Activated naive CD8-positive, alpha-beta T cell treated with anti-CD3 and anti-CD28 coated beads, Interleukin-2, amount 50 U/mL, for 24 hours (primary cell): Measurements from ENCODE around the gene GNG4.
A peak's percentile ranks its signal among the peaks of the same experiment; 100 is the strongest.

ENCODE experiments used
- ATAC-seq: fragments of 150-1000 bp; cut with Tn5 transposase; one replicate; pipeline ENCODE4 v1.10.0; 2021
- DNase-seq: peaks from one replicate; pipeline ENCODE4 v3.0.0; 2021
- H3K27ac Mint-ChIP-seq: one replicate; pipeline ENCODE4 v1.8.0; 2021; ENCODE audit warnings: mild to moderate bottlenecking, mixed read lengths
- H3K27me3 Mint-ChIP-seq: one replicate; pipeline ENCODE4 v1.8.0; 2021; ENCODE audit warnings: mixed read lengths
- H3K36me3 Mint-ChIP-seq: one replicate; pipeline ENCODE4 v1.8.0; 2021; ENCODE audit warnings: low read depth, mixed read lengths
- H3K4me1 Mint-ChIP-seq: one replicate; pipeline ENCODE4 v1.8.0; 2021; ENCODE audit warnings: mixed read lengths
- H3K4me3 Mint-ChIP-seq: one replicate; pipeline ENCODE4 v1.8.0; 2021; ENCODE audit warnings: mild to moderate bottlenecking, moderate library complexity, mixed read lengths
- H3K9me3 Mint-ChIP-seq: one replicate; pipeline ENCODE4 v1.8.0; 2021; ENCODE audit warnings: mixed read lengths

The GNG4 gene

GRCh38 chr1:235516862-235517446, 132.6 kb downstream of the GNG4 start:
- peak; percentile 52 for ATAC-seq
- Mint-ChIP-seq H3K27me3 (peaks cover 6% of the 10 kb centered on the region), H3K36me3 (no peaks in the 10 kb centered on the region), H3K27ac (no peak overlapping the region), H3K4me3 (no peak overlapping the region), H3K9me3 (no peaks in the 10 kb centered on the region), H3K4me1 (peaks cover 5% of the 10 kb centered on the region)
- DNase-seq = no peak

DNA sequence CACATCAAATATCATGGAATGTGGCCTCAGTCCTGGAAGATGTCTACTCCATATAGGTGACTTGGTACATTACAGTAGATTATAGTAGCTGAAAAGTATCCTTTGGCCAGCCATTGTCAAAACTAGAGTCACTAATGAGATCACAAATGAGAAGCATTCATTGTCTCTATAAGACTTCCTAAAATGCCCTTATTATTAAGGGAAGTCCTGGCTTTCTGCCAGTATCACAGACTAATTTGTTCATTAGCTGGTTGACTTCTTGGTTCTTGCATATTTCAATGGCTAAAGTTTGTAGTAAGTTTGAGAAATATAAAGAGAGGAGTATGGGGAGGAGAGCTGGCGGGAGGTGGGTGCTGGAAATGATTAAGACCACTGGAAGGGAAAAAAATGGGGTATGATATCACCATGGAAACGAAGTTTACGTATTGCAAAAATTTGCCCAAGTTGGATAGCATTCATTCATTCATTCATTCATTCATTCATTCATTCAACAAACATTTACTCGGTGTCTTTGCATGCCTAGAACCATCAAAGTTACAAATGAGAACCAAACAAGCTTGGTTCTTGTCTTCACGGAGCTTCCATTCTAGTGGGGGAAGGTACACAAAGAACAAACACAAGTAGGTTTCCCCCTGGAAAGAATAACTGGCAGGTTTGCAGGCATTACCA, 133.6 kb downstream of the GNG4 start:
- Mint-ChIP-seq H3K27ac (no peak overlapping the region), H3K27me3 (peaks cover 6% of the 10 kb centered on the region), H3K9me3 (no peaks in the 10 kb centered on the region), H3K36me3 (no peaks in the 10 kb centered on the region), H3K4me1 (peaks cover 5% of the 10 kb centered on the region), H3K4me3 (no peak overlapping the region)
- DNase-seq = no peak
- ATAC-seq = no peak

- H3K27ac Mint-ChIP-seq = no peak overlapping the region
- H3K9me3 Mint-ChIP-seq = no peaks in the 10 kb centered on the region
- peak; percentile 55 for ATAC-seq
Observed at GRCh38 chr1:235513495-235514366, 135.9 kb downstream of the GNG4 start.

GRCh38 chr1:235511470-235512240, 137.9 kb downstream of the GNG4 start:
- Mint-ChIP-seq H3K4me1 (peaks cover 10% of the 10 kb centered on the region), H3K9me3 (no peaks in the 10 kb centered on the region), H3K27ac (no peak overlapping the region), H3K4me3 (no peak overlapping the region), H3K27me3 (peaks cover 6% of the 10 kb centered on the region), H3K36me3 (no peaks in the 10 kb centered on the region)
- DNase-seq (no peak), ATAC-seq (peak; percentile 42)

More at GRCh38 chr1:235513495-235514366, 135.9 kb downstream of the GNG4 start:
- Mint-ChIP-seq H3K4me3 (no peak overlapping the region), H3K36me3 (no peaks in the 10 kb centered on the region), H3K27me3 (peaks cover 6% of the 10 kb centered on the region), H3K4me1 (peaks cover 5% of the 10 kb centered on the region)
- peak; percentile 42 for DNase-seq

GRCh38 chr1:235510823-235511222, 138.8 kb downstream of the GNG4 start:
- Mint-ChIP-seq H3K27ac (no peak overlapping the region), H3K27me3 (peaks cover 6% of the 10 kb centered on the region), H3K4me3 (no peak overlapping the region), H3K36me3 (no peaks in the 10 kb centered on the region), H3K9me3 (no peaks in the 10 kb centered on the region), H3K4me1 (peaks cover 17% of the 10 kb centered on the region)
- ATAC-seq (no peak), DNase-seq (no peak)

DNA sequence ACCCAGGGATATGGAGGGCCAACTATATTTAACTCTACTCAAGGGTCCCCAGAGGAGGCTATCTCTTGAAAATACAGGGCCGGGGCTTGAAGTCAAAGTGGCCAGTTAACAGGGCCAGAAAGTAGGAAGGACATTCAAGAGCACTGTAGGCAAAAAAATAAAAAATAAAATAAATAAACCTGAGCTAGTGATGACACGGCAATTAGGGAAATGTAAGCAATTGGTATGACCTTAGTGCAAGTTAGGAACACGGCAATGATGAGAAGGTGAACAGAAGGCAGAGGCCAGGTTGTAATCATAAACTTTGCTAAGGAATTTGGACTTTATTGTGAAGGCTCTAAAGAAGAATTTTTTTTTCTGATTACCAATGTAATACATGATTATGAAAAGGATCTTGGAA, 142.0 kb downstream of the GNG4 start:
- Mint-ChIP-seq H3K9me3 (no peaks in the 10 kb centered on the region), H3K27me3 (no peaks in the 10 kb centered on the region), H3K27ac (no peak overlapping the region), H3K4me1 (peaks cover 28% of the 10 kb centered on the region), H3K4me3 (no peak overlapping the region), H3K36me3 (no peaks in the 10 kb centered on the region)
- DNase-seq (no peak), ATAC-seq (no peak)

DNA sequence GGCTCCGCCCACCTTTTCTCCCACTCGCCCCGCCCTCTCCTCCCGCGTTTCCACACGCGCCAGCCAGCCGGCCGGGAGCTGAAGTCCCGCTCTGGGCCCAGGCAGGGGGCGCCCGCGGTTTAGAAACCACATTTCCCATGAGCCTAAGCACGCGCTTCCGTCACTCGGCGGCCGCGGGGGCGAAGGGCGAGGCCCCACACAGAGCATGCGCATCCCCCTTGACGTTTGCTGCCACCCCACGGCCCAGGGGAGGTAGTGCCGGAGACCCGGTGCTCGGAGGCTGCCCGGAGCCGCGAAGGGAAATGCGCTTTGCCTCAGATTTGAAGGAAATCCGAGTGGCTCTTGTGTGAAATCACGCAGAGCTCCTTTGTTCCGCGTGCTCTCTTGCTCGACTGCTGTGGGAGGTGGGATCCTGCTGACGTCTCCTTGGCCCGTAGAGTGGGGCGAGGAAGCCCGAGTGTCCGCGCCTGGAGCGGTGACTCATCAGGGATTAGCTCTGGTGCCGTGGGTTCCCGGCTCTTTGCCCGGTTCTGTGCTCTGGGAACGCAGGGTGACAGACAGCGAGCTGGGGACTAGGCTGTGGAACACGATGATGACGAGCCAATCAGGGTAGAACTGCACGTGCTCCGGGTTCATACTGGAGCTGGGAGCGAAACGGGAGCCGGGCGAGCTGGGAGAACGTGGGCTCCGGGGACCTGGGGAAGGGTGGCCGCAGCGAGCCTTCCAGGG, 144.9 kb downstream of the GNG4 start:
- Mint-ChIP-seq H3K4me1 (peaks cover 42% of the 10 kb centered on the region), H3K27ac (peak overlapping the region; percentile 100), H3K4me3 (peak overlapping the region; percentile 99), H3K27me3 (no peaks in the 10 kb centered on the region), H3K36me3 (no peaks in the 10 kb centered on the region), H3K9me3 (no peaks in the 10 kb centered on the region)
- peak; percentile 87 for ATAC-seq
- peak; percentile 99 for DNase-seq

- peak within 1 kb of the TSS; percentile 100 for H3K27ac Mint-ChIP-seq
- DNase-seq = no peak
- H3K4me3 Mint-ChIP-seq = peak within 1 kb of the TSS; percentile 99
- H3K4me1 Mint-ChIP-seq = peaks cover 42% of the 10 kb centered on the region
- peak; percentile 68 for ATAC-seq
- H3K36me3 Mint-ChIP-seq = no peaks in the 10 kb centered on the region
- no peaks in the 10 kb centered on the region for H3K27me3 Mint-ChIP-seq
- H3K9me3 Mint-ChIP-seq = no peaks in the 10 kb centered on the region
Observed at GRCh38 chr1:235504122-235504493, 145.5 kb downstream of the GNG4 start, which contains the start of gene B3GALNT2. B3GALNT2 (minus strand) TSS chr1:235504452; CDS start chr1:235504252, 200 bp downstream.

DNA sequence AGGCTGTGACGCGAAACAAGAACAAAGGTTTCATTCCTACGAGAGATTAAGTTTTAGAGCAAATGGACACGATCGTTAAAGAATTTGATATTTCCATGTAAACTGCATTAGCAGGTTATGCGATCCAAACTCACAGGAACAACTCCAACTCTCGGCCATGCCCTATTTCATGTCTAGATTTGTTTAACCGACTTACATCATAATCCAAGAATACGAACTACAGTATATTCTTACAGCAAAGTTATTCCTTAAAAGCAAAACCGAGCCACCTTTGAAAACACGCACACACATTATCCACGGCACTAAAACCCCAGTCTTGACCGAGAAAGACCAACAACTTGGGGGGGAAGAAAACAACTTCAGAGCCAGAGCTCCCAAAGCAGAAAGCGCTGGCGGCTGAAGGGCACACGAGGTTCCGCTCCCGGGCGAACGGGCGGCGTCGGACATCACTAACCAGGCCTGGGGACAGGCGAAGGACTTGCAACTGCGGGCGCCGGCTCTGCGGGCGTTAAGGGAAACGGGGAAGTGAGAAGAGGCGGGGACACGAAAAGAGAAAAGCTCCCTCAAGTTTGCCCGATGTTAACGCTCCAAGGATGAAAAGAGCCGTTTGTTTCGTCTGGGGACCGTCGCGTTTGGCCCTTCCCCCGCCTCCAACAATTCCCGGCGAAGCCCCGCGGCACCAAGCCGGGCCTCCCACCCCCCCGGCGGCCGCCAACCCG, 146.0 kb downstream of the GNG4 start:
- Mint-ChIP-seq H3K36me3 (no peaks in the 10 kb centered on the region), H3K27ac (peak overlapping the region; percentile 87), H3K4me1 (peaks cover 42% of the 10 kb centered on the region), H3K27me3 (no peaks in the 10 kb centered on the region), H3K4me3 (peak overlapping the region; percentile 99), H3K9me3 (no peaks in the 10 kb centered on the region)
- ATAC-seq (no peak), DNase-seq (peak; percentile 43)

- ATAC-seq (no peak), DNase-seq (no peak)
- Mint-ChIP-seq H3K4me1 (peaks cover 43% of the 10 kb centered on the region), H3K27me3 (no peaks in the 10 kb centered on the region), H3K9me3 (no peaks in the 10 kb centered on the region), H3K27ac (peak overlapping the region; percentile 87), H3K36me3 (no peaks in the 10 kb centered on the region), H3K4me3 (peak overlapping the region; percentile 99)
Observed at GRCh38 chr1:235502601-235503402, 146.8 kb downstream of the GNG4 start.

DNA sequence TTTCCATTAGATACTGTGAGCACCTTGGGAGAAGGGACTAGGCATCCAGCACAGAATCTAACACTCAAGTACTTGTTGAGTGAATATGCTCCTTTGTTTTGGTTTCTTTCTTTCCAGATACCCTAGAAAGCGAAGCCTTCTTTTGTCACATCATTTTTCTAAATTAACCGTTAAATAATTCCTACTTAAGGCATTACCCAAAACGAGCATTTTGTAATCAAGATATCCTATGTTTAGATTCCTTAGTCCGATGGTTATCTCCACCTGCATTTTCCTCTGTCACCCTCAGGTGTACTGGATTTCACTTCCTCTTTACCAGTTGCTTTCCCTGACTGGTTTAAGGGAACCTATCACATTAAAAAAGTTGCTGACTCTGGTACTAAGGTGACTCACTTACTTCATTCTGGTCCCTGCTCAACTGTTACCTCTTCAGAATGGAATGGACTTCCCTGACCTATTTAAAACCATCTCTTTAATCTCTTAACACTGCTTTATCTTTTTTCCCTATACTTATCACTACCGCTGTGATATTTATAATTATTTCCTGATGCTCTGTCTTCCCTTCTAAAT, 148.5 kb downstream of the GNG4 start:
- no peak for ATAC-seq
- Mint-ChIP-seq H3K27me3 (no peaks in the 10 kb centered on the region), H3K9me3 (no peaks in the 10 kb centered on the region), H3K4me3 (no peak overlapping the region), H3K27ac (no peak overlapping the region), H3K4me1 (peaks cover 34% of the 10 kb centered on the region), H3K36me3 (no peaks in the 10 kb centered on the region)
- no peak for DNase-seq
